BJ (cell line): ENCODE data around the gene VPS50. TPM values are rescaled to one million over a fixed set of nuclear protein-coding genes. Genes with fewer than 3 reads are reported as not detected.
"Not testable (repeated sequence)": the region's sequence is repeated elsewhere in the genome, so short reads cannot be mapped to it uniquely, and the experiment has no call there.

ENCODE experiments used
- CTCF ChIA-PET: fragments of 350-600 bp; formaldehyde crosslinking; extraction: SDS; loops from one replicate; lab custom pipeline; 2021; ENCODE audit warnings: antibody characterized with exemption, inconsistent platforms; lab: Yijun Ruan, JAX
- POLR2A ChIA-PET: fragments of 300-600 bp; sonication (Branson Sonifier 250); formaldehyde crosslinking; extraction: SDS; loops from one replicate; lab custom pipeline; 2021; ENCODE audit warnings: antibody characterized with exemption; lab: Charles Lee
- DNase-seq: peaks from one replicate; pipeline ENCODE4 v3.0.0-alpha.2; 2011; ENCODE audit warnings: low read depth
- H3K27me3 ChIP-seq: 2 replicates; pipeline ENCODE4 v1.6.0; 2011; ENCODE audit warnings: low read length; ENCODE audit not compliant: control insufficient read depth, insufficient read depth
- H3K36me3 ChIP-seq: 2 replicates; pipeline ENCODE4 v1.5.1; 2011; ENCODE audit warnings: low read length; ENCODE audit not compliant: control insufficient read depth, insufficient read depth
- H3K4me3 ChIP-seq: 2 replicates; pipeline ENCODE4 v1.5.1; 2011; ENCODE audit warnings: low read depth, mild to moderate bottlenecking, control low read depth, low read length
- polyA plus RNA-seq: library from polyadenylated mRNA; depleted of rRNA; stranded (reverse); fragments of >200 nt; gene quantifications from 2 replicates; pipeline ENCODE4 v1.2.3, GENCODE V29; 2011
- TF ChIP-seq, protein P1 (sequence below): IDR thresholded peaks from 2 replicates; pipeline ENCODE4 v1.5.1; 2011; ENCODE audit warnings: low read depth, mild to moderate bottlenecking, control low read depth, inconsistent platforms, low read length, moderate library complexity; ENCODE audit not compliant: insufficient read depth

The VPS50 gene
- polyA plus RNA-seq, 1 experiment = 10.9 TPM

DNA sequence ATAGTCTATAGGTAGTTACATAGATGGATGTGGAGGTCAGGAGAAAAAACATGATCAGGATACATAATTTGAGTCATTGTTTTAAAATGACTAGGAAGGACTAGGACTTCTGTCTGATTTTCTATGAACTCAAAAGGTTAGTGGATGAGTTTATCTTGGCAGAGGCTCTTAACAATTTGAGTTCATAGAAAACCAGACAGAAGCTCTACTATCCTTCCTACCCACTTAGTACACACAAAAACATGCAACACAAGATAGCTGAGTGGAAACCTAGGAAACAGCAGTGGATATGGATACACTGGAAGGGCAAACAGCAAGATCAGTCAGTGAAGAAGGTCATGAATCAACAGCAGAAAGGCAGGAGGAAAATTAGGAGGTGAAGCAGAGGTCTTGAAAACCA lies 84.6 kb downstream of the VPS50 start:
- Histone ChIP-seq H3K4me3 (no peak overlapping the region), H3K36me3 (no peaks in the 10 kb centered on the region), H3K27me3 (no peaks in the 10 kb centered on the region)
- ChIA-PET CTCF (interaction anchor here (2.6 kb wide), 1 partner anchor 9 kb away, joined by 8 read pairs; no protein-coding TSS in a partner anchor), POLR2A (interaction anchor here (0.6 kb wide), 1 partner anchor 47 kb away, joined by 5 read pairs; no protein-coding TSS in a partner anchor)
- TF ChIP-seq, protein P1, sequence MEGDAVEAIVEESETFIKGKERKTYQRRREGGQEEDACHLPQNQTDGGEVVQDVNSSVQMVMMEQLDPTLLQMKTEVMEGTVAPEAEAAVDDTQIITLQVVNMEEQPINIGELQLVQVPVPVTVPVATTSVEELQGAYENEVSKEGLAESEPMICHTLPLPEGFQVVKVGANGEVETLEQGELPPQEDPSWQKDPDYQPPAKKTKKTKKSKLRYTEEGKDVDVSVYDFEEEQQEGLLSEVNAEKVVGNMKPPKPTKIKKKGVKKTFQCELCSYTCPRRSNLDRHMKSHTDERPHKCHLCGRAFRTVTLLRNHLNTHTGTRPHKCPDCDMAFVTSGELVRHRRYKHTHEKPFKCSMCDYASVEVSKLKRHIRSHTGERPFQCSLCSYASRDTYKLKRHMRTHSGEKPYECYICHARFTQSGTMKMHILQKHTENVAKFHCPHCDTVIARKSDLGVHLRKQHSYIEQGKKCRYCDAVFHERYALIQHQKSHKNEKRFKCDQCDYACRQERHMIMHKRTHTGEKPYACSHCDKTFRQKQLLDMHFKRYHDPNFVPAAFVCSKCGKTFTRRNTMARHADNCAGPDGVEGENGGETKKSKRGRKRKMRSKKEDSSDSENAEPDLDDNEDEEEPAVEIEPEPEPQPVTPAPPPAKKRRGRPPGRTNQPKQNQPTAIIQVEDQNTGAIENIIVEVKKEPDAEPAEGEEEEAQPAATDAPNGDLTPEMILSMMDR = no peak
- no peak for DNase-seq

DNA sequence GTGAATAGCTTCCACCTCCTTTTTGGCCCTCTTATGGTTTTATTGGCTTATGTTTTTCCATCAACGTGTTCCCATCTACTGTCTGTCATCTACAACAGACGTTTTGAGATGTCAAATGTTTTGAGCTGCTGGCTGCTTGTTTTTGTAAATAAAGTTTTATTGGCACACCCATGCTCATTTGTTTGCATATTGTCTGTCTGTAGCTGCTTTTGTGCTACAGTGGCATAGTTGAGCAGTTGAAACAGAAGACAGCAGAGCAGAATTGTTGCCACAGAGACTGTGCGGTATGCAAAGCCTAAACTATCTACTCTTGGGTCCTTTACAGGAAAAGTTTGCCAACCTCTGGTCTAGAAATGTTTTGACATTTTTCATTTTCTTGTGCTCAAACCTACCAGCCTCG lies 88.7 kb downstream of the VPS50 start:
- no peaks in the 10 kb centered on the region for H3K36me3 ChIP-seq
- CTCF ChIA-PET = no interaction called here
- no peaks in the 10 kb centered on the region for H3K27me3 ChIP-seq
- POLR2A ChIA-PET = no interaction called here
- H3K4me3 ChIP-seq = no peak overlapping the region
- TF ChIP-seq, protein P1 = no peak
- no peak for DNase-seq

DNA sequence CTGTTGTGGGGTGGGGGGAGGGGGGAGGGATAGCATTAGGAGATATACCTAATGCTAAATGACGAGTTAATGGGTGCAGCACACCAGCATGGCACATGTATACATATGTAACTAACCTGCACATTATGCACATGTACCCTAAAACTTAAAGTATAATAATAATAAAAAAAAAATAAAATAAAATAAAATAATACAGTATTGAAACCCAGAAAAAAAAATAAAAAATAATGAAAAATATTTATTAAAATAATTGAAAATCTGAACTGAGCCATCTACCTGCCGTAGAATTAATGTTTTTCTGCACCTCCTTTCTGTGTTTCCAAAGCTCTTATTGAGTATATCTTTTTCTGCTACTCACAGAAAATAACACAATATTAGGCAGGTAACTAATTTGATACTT lies 94.1 kb downstream of the VPS50 start:
- H3K36me3 ChIP-seq, POLR2A ChIA-PET, H3K4me3 ChIP-seq, DNase-seq, H3K27me3 ChIP-seq: not testable (repeated sequence)
- CTCF ChIA-PET = interaction anchor here (0.8 kb wide), 1 partner anchor 10 kb away, joined by 3 read pairs; no protein-coding TSS in a partner anchor

DNA sequence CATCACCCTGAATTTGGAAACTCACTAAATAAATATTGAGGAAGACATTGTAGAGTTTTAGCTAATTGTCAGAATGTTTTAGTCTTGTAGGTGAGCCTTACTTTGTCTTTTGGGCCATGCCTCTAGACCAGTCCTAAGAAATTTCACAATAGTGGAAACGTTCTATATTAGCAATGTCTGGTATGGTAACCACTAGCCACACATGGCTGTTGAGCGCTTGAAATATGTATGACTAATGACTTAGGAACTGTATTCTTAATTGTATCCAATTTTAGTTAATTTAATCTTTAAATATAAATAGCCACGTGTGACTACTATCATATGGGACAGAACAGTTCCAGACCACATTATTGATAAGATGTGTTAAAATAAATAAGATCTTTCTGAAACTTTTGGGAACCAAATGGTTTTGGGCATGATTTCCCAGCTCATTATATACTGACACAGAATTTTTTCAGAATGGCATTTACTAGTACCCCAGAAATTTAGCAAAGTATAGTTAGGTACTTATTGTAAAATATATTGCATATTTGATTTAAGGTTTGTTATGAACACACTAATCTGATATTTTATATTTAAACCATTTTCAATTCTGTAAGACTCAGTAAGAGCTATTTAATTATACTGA lies 95.0 kb downstream of the VPS50 start:
- ChIA-PET POLR2A (no interaction called here), CTCF (interaction anchor here (0.8 kb wide), 1 partner anchor 9 kb away, joined by 3 read pairs; no protein-coding TSS in a partner anchor)
- DNase-seq = peak; percentile 73
- TF ChIP-seq, protein P1 = no peak
- Histone ChIP-seq H3K4me3 (no peak overlapping the region), H3K36me3 (no peaks in the 10 kb centered on the region), H3K27me3 (no peaks in the 10 kb centered on the region)

DNA sequence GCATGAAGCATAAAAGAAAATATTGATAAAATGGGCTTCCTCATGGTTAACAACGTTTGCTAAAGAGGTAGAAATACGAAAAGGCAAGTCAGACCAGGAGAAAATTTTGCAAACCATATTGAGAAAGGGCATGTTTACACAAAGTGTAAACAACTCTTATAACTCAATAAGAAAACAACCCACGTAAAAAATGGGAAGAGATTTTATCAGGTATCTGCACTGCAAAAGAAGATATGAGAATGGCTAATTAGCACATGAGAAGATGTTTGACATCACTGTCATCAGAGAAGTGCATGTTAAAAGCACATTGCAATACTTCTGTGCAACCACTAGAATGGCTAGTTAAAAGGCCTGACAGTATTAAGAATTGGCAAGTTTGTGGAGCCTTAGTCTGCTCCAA lies 99.5 kb downstream of the VPS50 start:
- Histone ChIP-seq H3K36me3 (no peaks in the 10 kb centered on the region), H3K27me3 (no peaks in the 10 kb centered on the region), H3K4me3 (no peak overlapping the region)
- ChIA-PET CTCF (no interaction called here), POLR2A (no interaction called here)
- no peak for DNase-seq
- TF ChIP-seq, protein P1 = no peak

DNA sequence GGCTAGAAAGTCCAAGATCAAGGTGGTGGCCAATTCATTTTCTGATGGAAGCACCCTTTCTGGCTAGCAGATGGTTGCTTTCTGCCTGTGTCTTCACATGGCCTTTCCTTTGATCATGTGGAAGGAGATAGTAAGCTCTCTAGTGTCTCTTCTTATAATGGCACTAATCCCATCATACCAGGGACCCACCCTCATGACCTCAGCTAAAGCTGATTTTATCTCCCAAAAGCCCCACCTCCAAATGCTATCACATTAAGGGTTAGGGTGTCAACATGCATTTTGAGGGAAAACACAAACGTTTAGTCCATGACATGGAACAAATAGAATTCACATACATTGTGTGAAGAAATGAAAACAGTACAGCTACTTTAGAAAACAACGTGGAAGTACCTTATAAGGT lies 100.0 kb downstream of the VPS50 start:
- no peaks in the 10 kb centered on the region for H3K27me3 ChIP-seq
- CTCF ChIA-PET = no interaction called here
- TF ChIP-seq, protein P1 = no peak
- DNase-seq = no peak
- POLR2A ChIA-PET = no interaction called here
- H3K36me3 ChIP-seq = no peaks in the 10 kb centered on the region
- H3K4me3 ChIP-seq = no peak overlapping the region
